Progenitor cell of endocrine pancreas (in vitro differentiated cells): Measurements from ENCODE around the gene KLF18. TPM values are rescaled to one million over a fixed set of nuclear protein-coding genes. Genes with fewer than 3 reads are reported as not detected.
"Not testable (repeated sequence)": the region's sequence is repeated elsewhere in the genome, so short reads cannot be mapped to it uniquely, and the experiment has no call there.

Experiments
- DNase-seq: peaks from one replicate; pipeline ENCODE4 v3.0.0; 2021; ENCODE audit warnings: low spot score; ENCODE audit not compliant: unreplicated experiment
- H3K27ac Mint-ChIP-seq: 2 replicates; pipeline ENCODE4 v1.8.0; 2021; ENCODE audit warnings: mild to moderate bottlenecking, moderate library complexity, mixed read lengths
- H3K27me3 Mint-ChIP-seq: 2 replicates; pipeline ENCODE4 v1.8.0; 2021; ENCODE audit warnings: mixed read lengths
- H3K36me3 Mint-ChIP-seq: 2 replicates; pipeline ENCODE4 v1.8.0; 2022; ENCODE audit warnings: mixed read lengths; ENCODE audit not compliant: insufficient read depth
- H3K4me1 Mint-ChIP-seq: 2 replicates; pipeline ENCODE4 v1.8.0; 2021; ENCODE audit warnings: low read depth, mixed read lengths
- H3K4me3 Mint-ChIP-seq: 2 replicates; pipeline ENCODE4 v1.8.0; 2021; ENCODE audit warnings: low read depth, mild to moderate bottlenecking, moderate library complexity, mixed read lengths
- H3K9me3 Mint-ChIP-seq: 2 replicates; pipeline ENCODE4 v1.8.0; 2021; ENCODE audit warnings: low read depth, mixed read lengths
- CTCF ChIP-seq: fragments of 200-600 bp; sonication (generic); IDR thresholded peaks from one replicate; pipeline ENCODE4 v1.5.0; 2021; ENCODE audit warnings: antibody characterized with exemption, mild to moderate bottlenecking; ENCODE audit not compliant: unreplicated experiment
- total RNA-seq: library from RNA; stranded (reverse); gene quantifications from 2 replicates; pipeline ENCODE4 v1.2.1, GENCODE V29; 2021

Gene KLF18
- total RNA-seq, 1 donor from 2014 or later = not detected

- TF ChIP-seq CTCF = no peak
- H3K4me1 Mint-ChIP-seq = no peaks in the 10 kb centered on the region
These were observed 6.2 kb upstream of the KLF18 start for GRCh38 chr1:44147582-44147981.

GRCh38 chr1:44146536-44147361 lies 5.3 kb upstream of the KLF18 start:
- no peaks in the 10 kb centered on the region for H3K4me1 Mint-ChIP-seq
- H3K4me3 Mint-ChIP-seq = no peak overlapping the region
- peaks cover 9% of the 10 kb centered on the region for H3K9me3 Mint-ChIP-seq
- no peak for DNase-seq
- no peaks in the 10 kb centered on the region for H3K36me3 Mint-ChIP-seq
- H3K27me3 Mint-ChIP-seq = peaks cover 8% of the 10 kb centered on the region
- no peak for TF ChIP-seq CTCF
- H3K27ac Mint-ChIP-seq = no peak overlapping the region

More at GRCh38 chr1:44147582-44147981, 6.2 kb upstream of the KLF18 start:
- Mint-ChIP-seq H3K4me3 (no peak overlapping the region), H3K27ac (no peak overlapping the region), H3K36me3 (no peaks in the 10 kb centered on the region), H3K27me3 (peaks cover 16% of the 10 kb centered on the region), H3K9me3 (peaks cover 9% of the 10 kb centered on the region)
- no peak for DNase-seq

GRCh38 chr1:44144962-44145756 lies 3.7 kb upstream of the KLF18 start:
- Mint-ChIP-seq H3K36me3 (no peaks in the 10 kb centered on the region), H3K27ac (no peak overlapping the region), H3K27me3 (peaks cover 6% of the 10 kb centered on the region), H3K4me1 (no peaks in the 10 kb centered on the region), H3K9me3 (peaks cover 9% of the 10 kb centered on the region), H3K4me3 (no peak overlapping the region)
- no peak for DNase-seq
- no peak for TF ChIP-seq CTCF

- H3K27me3 Mint-ChIP-seq = peaks cover 11% of the 10 kb centered on the region
- not testable (repeated sequence) for H3K4me1 Mint-ChIP-seq, DNase-seq, H3K9me3 Mint-ChIP-seq, H3K4me3 Mint-ChIP-seq, H3K36me3 Mint-ChIP-seq, H3K27ac Mint-ChIP-seq
These were observed 1.9 kb downstream of the KLF18 start for GRCh38 chr1:44139565-44139964.

- H3K36me3 Mint-ChIP-seq = no peaks in the 10 kb centered on the region
These were observed 3.2 kb downstream of the KLF18 start for GRCh38 chr1:44138239-44138638.

More at GRCh38 chr1:44138239-44138638, 3.2 kb downstream of the KLF18 start:
- no peak for DNase-seq
- Mint-ChIP-seq H3K27me3 (peaks cover 13% of the 10 kb centered on the region), H3K4me1 (no peaks in the 10 kb centered on the region), H3K4me3 (no peak overlapping the region), H3K27ac (no peak overlapping the region), H3K9me3 (no peaks in the 10 kb centered on the region)
- TF ChIP-seq CTCF = no peak
